Stimulated activated CD8-positive, alpha-beta memory T cell treated with anti-CD3 and anti-CD28 coated beads, Interleukin-15, amount 100 ng/mL, for 1 hour (primary cell): ENCODE results near the gene VAT1L.
A peak's percentile ranks its signal among the peaks of the same experiment; 100 is the strongest.

ENCODE experiments used
- DNase-seq: peaks from one replicate; pipeline ENCODE4 v3.0.0-alpha.2; 2020; ENCODE audit warnings: low read depth

The VAT1L gene

GRCh38 chr16:77993111-77993985 is 205.0 kb downstream of the VAT1L start:
- DNase-seq = no peak

- no peak for DNase-seq
These were observed 207.6 kb downstream of the VAT1L start for GRCh38 chr16:77995843-77996455.

- no peak for DNase-seq
These were observed 210.1 kb downstream of the VAT1L start for GRCh38 chr16:77998350-77999023.

- DNase-seq = no peak
These were observed 213.2 kb downstream of the VAT1L start for GRCh38 chr16:78001451-78002025.

GRCh38 chr16:78002915-78003538 is 214.7 kb downstream of the VAT1L start:
- peak; percentile 22 for DNase-seq

GRCh38 chr16:78004517-78004916 is 216.2 kb downstream of the VAT1L start:
- DNase-seq = no peak

- no peak for DNase-seq
These were observed 217.5 kb downstream of the VAT1L start for GRCh38 chr16:78005881-78006280.

GRCh38 chr16:78007121-78007520 is 218.8 kb downstream of the VAT1L start:
- DNase-seq = no peak

GRCh38 chr16:78022347-78023060 is 234.1 kb downstream of the VAT1L start, which contains the start of gene CLEC3A:
Gene CLEC3A (plus strand): TSS chr16:78022548. CDS start chr16:78022627, 79 bp downstream.
- no peak for DNase-seq

- no peak for DNase-seq
These were observed 235.8 kb downstream of the VAT1L start for GRCh38 chr16:78024159-78024558.

- no peak for DNase-seq
These were observed 237.3 kb downstream of the VAT1L start for GRCh38 chr16:78025631-78026030.

GRCh38 chr16:78028018-78028417 is 239.7 kb downstream of the VAT1L start:
- no peak for DNase-seq
